ENCODE results near the gene SUPT5H.
A peak's percentile ranks its signal among the peaks of the same experiment; 100 is the strongest.

SUPT5H gene

DNA sequence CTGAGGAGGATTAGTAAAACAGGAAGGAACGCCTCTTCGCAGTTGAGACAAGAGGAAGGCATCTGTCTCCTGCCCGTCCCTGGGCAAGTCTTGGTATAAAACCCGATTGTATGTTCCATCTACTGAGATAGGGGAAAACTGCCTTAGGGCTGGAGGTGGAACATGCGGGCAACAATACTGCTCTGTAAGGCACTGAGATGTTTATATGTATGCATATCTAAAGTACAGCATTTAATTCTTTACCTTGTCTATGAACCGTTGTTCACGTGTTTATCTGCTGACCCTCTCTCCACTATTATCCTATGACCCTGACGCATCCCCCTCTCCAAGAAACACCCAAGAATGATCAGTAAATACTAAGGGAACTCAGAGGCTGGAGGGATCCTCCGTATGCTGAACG lies 34.5 kb downstream of the SUPT5H start:
- H3K4me3 ChIP-seq (ENCODE audit: low read depth in 1 of 2, low read length in 1 of 2): peak overlapping the region; percentile 87 to 92
- peaks cover 19 to 21% of the 10 kb centered on the region in 2 experiments for H3K4me1 ChIP-seq (ENCODE audit: control insufficient read depth in 1 of 2, insufficient read depth in 1 of 2, low read depth in 1 of 2, low read length in 1 of 2)
- no peaks in the 10 kb centered on the region for H3K27me3 ChIP-seq
- peak overlapping the region; percentile 71 for H3K27ac ChIP-seq
- H3K36me3 ChIP-seq: peaks cover 15% of the 10 kb centered on the region
- no peaks in the 10 kb centered on the region for H3K9me3 ChIP-seq
- TF ChIP-seq, protein P1, sequence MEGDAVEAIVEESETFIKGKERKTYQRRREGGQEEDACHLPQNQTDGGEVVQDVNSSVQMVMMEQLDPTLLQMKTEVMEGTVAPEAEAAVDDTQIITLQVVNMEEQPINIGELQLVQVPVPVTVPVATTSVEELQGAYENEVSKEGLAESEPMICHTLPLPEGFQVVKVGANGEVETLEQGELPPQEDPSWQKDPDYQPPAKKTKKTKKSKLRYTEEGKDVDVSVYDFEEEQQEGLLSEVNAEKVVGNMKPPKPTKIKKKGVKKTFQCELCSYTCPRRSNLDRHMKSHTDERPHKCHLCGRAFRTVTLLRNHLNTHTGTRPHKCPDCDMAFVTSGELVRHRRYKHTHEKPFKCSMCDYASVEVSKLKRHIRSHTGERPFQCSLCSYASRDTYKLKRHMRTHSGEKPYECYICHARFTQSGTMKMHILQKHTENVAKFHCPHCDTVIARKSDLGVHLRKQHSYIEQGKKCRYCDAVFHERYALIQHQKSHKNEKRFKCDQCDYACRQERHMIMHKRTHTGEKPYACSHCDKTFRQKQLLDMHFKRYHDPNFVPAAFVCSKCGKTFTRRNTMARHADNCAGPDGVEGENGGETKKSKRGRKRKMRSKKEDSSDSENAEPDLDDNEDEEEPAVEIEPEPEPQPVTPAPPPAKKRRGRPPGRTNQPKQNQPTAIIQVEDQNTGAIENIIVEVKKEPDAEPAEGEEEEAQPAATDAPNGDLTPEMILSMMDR (IDR thresholded peaks at IDR 0.05): no peak

GRCh38 chr19:39480337-39481228 lies 35.2 kb downstream of the SUPT5H start, which contains the start of gene TIMM50:
Gene TIMM50, plus strand, starts transcription at chr19:39480838. Its CDS starts 16 bp downstream, at chr19:39480854.
- no peaks in the 10 kb centered on the region for H3K27me3 ChIP-seq
- peak within 1 kb of the TSS; percentile 71 for H3K27ac ChIP-seq
- H3K36me3 ChIP-seq: peaks cover 16% of the 10 kb centered on the region
- no peaks in the 10 kb centered on the region for H3K9me3 ChIP-seq
- H3K4me1 ChIP-seq (ENCODE audit: control insufficient read depth in 1 of 2, insufficient read depth in 1 of 2, low read depth in 1 of 2, low read length in 1 of 2): peaks cover 19 to 21% of the 10 kb centered on the region in 2 experiments
- TF ChIP-seq, protein P1 (IDR thresholded peaks at IDR 0.05): peak; percentile 36
- H3K4me3 ChIP-seq (ENCODE audit: low read depth in 1 of 2, low read length in 1 of 2): peak within 1 kb of the TSS; percentile 87 to 92

GRCh38 chr19:39481229-39481545 lies 35.8 kb downstream of the SUPT5H start:
- Histone ChIP-seq H3K27ac (peak overlapping the region; percentile 71), H3K4me3 (ENCODE audit: low read depth in 1 of 2, low read length in 1 of 2) (peak overlapping the region; percentile 87 to 92), H3K9me3 (no peaks in the 10 kb centered on the region), H3K36me3 (peaks cover 16% of the 10 kb centered on the region), H3K27me3 (no peaks in the 10 kb centered on the region), H3K4me1 (ENCODE audit: control insufficient read depth in 1 of 2, insufficient read depth in 1 of 2, low read depth in 1 of 2, low read length in 1 of 2) (peaks cover 19 to 21% of the 10 kb centered on the region in 2 experiments)
- TF ChIP-seq, protein P1 (IDR thresholded peaks at IDR 0.05): no peak

DNA sequence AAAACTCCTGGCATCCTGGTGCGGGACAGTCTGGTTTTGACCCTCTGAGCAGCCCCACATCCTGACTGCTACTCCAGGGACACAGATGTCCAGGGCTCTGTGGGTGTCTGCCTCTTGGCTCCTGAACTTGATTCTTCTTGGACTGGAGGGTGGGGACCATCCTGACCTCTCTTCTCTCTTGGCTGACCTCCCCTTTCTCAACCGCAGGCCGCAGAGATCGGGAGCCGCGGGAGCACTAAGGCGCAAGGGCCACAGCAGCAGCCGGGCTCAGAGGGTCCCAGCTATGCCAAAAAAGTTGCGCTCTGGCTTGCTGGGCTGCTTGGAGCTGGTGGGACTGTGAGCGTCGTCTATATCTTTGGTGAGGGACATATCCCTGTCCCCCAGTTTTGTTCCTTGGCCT lies 36.3 kb downstream of the SUPT5H start:
- Histone ChIP-seq H3K27ac (no peak overlapping the region), H3K36me3 (peaks cover 16% of the 10 kb centered on the region), H3K27me3 (no peaks in the 10 kb centered on the region), H3K4me3 (ENCODE audit: low read depth in 1 of 2, low read length in 1 of 2) (peak overlapping the region; percentile 87 to 92), H3K4me1 (ENCODE audit: control insufficient read depth in 1 of 2, insufficient read depth in 1 of 2, low read depth in 1 of 2, low read length in 1 of 2) (peaks cover 19 to 21% of the 10 kb centered on the region in 2 experiments), H3K9me3 (no peaks in the 10 kb centered on the region)
- TF ChIP-seq, protein P1 (IDR thresholded peaks at IDR 0.05): no peak

- H3K27me3 ChIP-seq: no peaks in the 10 kb centered on the region
- H3K4me3 ChIP-seq (ENCODE audit: low read depth in 1 of 2, low read length in 1 of 2): no peak overlapping the region
- H3K9me3 ChIP-seq: no peaks in the 10 kb centered on the region
- peaks cover 27% of the 10 kb centered on the region for H3K36me3 ChIP-seq
- TF ChIP-seq, protein P1 (IDR thresholded peaks at IDR 0.05): no peak
- peaks cover 19 to 21% of the 10 kb centered on the region in 2 experiments for H3K4me1 ChIP-seq (ENCODE audit: control insufficient read depth in 1 of 2, insufficient read depth in 1 of 2, low read depth in 1 of 2, low read length in 1 of 2)
- no peak overlapping the region for H3K27ac ChIP-seq
Observed at GRCh38 chr19:39483141-39483540, 37.8 kb downstream of the SUPT5H start.

Measured in neutrophil (primary cell).